GM18520 (cell line): ENCODE data around the gene RAB15.

Experiments used
- ATAC-seq: cut with Tn5 transposase; IDR thresholded peaks from one replicate; pipeline ENCODE4 v1.9.1; 2021; ENCODE audit not compliant: unreplicated experiment

RAB15 gene

GRCh38 chr14:64956697-64957406 lies 15.3 kb downstream of the RAB15 start:
- ATAC-seq: no peak

- no peak for ATAC-seq
Measured at GRCh38 chr14:64955297-64955696, 16.8 kb downstream of the RAB15 start.

DNA sequence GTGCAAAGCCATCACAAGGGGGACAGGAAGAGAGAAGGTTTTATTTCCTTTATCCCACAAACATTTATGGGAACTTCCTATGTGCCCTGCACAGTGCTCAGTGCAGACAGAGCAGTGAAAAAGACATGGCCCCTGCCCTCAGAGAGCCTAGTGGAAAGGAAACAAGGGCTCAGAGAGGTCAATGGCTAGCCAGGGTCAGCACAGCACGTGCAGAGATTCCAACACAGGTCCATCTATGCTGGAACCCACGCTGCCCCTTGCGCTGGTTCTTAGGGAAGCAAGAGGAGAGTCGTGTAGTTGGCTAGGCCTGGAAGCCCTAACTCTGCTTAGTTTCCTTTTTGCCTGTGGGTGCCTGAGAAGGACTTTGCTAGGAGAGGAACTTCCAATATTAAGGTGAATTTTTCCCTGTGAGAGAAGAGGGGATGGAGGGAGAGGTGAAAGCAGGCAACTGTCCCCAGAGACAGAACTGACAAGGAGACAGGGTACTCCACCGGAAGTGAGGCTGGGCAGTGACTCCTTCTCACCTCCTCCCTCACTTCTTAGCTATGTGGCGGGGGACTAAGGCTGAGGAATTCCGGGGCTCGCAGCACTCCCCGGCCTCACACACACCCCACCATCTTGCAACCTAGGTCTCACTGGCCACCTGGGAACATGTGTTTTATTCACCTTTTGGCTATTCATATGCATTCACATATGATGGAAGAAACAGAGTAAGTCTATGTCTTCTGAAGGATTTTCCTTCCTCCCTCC lies 17.5 kb downstream of the RAB15 start:
- no peak for ATAC-seq

- no peak for ATAC-seq
Measured at GRCh38 chr14:64953661-64954060, 18.5 kb downstream of the RAB15 start.

DNA sequence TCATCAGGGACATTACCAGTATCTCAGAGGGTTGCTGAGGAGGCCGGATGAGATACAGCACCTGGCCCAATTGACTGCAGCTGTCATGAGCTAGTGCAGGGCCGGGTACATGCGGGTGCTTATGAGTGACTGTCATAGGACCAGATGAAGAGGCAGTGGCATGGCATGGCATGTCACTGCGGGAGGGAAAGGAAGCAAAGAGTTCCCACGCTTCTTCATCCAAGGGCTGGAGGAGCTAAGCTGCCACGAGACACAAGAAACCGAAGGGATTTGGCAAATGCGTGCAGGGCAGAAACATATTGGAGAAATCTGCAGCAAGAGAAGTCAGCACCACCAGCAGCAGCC lies 18.9 kb downstream of the RAB15 start:
- ATAC-seq: no peak

DNA sequence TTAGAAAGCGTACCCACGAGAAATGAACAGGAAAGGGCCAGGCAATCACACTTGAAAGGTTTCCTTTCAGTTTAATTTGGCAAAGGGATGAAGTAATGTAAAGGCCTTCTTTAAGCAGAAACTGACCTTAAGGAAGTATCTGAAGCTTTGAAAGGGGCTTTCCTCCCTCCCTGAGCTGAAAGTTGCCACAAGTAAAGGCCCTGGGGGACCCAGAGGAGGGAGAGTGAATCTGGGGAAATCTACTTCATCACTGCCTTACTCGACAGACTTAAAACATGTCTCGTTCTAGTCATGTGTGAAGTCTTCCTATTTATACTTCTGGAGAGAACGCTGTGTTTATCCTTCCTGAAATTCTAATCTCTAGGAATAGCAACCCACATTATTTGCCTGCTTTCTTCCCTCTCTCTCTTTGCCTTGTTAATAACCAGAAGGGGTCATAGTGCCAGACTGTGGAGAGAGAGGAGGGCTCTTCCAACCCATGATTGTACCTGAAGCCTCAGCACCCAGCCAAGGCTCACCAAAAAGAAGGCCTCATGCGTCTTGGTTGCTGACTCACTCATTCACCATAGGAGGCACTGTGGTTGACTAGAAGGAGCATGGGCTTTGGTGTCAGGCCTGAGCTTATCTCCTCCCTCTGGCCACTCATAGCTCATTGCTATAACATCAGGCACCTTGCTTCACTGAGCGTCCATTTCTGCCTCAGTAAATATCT lies 19.4 kb downstream of the RAB15 start:
- ATAC-seq: peak; percentile 54

DNA sequence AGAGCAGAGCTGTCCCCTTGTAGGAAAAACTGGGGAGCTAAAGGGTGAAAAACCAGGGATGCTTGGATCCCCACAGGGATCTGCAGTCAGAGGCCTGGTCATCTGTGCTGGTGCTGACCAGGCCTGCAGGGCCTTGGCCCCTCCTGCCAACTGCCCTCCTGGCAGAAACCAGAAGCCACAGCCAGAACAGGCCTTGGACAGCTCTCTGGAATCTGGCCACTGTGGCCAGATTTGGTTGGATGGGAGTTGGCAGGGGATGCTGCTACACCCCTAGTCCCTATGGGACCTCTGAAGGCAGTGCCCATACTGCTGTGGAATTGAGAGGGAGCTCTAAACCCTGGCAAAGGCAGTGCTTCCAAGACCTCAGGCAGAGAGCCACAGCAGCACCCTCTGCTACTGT lies 20.4 kb downstream of the RAB15 start:
- ATAC-seq: no peak

DNA sequence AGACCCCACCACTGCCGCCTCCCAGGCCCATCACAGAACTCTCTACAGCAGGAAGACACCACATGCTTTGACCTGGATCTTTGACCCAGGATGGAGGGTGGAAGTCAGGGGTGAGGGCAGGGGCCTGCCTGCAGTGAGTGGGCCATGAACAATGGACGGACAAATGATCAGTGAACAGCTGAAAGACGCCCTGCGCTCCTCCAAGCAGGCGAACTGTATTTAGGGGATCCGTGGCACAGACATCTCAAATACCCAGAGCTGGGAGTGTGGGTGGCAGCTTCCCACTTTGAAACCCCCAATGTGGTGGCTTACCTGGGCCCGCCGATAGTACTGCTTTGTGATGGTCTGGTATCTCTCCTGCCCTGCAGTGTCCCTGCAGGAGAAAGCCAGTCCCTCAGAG lies 20.8 kb downstream of the RAB15 start:
- no peak for ATAC-seq

DNA sequence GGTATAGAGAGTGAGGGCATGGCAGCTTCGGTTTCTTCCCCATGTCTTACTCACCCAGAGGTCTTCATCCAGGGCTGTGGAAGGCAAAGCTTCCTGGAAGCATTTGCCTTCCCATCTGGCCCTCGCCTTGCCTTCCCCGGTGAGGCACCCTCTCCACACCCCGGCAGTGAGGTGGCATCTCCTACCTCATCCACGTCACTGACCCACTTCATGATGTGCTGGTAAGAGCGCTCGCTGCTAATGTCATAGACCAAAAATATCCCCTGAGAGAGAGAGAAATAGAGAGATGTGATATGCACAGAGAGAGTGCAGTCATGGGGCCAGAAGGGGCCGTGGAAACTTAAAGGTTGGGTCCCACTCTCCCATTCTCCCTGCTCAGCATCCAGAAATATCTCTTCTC lies 21.2 kb downstream of the RAB15 start:
- ATAC-seq: no peak

GRCh38 chr14:64948612-64949210 lies 23.4 kb downstream of the RAB15 start:
- no peak for ATAC-seq

- ATAC-seq: no peak
Measured at GRCh38 chr14:64947710-64948611, 24.2 kb downstream of the RAB15 start.

DNA sequence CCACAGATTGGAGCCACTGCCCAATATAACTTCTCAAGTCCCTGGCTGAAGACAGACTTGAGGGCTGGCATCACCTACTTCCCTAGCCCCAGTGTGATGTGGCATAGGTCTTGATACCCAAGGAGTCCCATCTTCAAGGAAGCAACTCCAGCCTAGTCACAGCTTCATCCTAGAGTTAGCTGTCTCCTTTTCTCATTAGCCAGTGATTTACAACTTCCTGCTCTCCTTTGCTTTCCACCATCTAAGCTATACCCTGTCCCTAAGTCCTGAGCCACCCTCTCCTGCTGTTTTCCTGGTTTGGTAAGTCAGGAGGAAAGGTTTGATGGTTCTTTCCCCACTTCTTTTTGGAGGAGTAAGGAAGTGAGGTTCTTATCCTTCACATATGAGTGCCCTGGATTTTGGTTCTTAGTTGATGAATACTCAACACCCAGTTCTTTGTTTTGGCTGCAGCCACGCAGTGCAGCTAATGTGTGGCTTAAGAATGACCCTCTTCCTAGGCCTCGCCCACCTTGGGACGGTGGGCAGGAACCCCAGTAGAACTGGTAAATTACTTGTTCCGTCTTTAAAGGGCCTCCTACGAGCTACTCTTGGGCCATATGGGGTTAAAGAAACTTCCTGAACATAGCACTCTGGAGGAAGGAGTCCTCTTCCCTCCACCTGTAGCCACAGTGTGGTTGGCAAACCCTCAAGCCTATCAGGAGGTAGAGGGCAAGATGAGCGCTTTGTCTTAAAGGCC lies 25.7 kb downstream of the RAB15 start:
- ATAC-seq: no peak

DNA sequence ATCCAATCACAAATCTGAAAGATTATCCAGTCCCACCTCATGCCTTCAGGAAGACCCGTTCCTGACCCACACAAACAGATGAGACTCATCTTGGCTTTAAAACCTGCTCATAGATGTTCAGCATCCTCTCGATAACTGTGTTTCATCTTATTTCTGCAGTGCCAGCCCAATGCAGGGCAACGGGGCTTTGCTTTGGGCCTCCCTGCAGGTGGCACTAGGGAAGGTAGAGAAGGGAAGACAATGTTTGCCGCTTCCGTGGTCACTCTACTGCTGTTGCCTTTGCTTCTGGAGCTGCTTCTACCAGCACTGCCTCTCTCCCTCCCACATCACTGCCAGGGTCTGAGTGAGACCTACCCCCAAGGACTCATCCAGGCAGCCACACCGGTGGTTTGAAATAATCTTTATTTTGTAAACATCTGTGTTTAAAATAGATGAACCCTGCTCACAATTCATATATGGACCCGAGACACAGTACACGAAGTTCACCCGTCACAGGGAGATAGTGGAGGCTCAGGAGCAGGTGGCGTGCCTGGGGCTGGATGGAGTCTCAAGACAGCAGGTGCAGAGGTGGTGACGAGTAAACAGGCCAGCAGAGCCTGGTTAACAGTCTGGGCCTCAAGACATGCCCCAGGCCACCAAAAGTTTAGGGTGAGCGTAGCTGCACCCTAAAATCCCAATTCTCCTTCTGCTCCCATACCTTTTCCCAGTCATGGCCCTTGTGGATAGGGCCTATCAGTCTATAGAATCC lies 26.5 kb downstream of the RAB15 start:
- no peak for ATAC-seq

DNA sequence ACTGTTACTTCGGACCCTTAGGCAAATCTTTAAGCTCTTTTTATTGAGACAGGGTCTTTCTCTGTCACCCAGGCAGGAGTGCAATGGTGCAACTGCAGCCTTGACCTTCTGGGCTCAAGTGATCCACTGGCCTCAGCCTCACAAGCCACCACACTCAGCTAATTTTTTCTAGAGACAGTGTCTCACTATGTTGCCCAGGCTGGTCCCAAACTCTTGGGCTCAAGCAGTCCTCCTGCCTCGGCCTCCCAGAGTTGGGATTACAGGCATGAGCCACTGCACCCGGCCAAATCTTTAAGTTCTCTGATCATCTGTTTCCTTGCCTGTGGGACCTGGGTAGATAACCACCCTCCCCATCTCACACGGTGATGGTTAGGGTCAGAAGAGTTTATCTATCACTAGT lies 27.3 kb downstream of the RAB15 start:
- ATAC-seq: no peak

DNA sequence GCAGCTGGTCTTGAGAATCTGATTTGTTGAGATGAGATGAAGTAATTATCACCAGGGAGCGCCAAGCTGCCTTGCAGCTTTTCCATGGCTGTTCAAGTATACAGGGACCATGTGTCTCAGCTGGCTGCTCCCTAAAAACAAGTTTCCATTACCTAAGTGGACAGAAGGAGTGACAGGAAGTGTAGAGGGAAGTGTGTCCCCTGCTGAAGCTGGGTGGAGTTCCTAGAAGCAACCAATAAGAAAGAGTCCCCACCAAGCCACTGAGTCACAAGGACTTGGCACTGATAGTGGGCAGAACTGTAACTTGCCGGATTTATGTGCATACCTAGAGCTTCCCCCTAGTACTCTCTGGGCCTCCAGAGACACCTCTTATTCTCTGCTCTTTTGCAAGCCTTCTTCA lies 28.1 kb downstream of the RAB15 start:
- no peak for ATAC-seq

DNA sequence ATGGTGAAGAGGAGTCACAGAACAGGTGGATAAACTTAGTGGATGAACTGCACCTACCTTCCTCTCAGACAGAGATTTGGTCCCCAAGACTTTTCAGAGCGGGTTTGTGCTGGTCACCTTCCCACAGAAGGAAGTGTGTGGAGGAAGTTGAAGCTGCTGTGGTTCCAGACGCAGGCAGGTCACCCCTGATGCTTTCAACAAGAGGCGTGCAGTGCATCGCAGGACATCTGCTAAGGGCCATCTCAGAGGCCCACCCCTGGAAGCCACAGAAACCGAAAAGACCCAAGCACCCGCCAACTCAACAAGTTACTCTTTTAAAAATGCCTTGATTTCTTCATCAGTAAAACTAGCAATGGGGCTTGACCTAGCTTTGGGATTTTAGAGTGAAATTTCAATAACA lies 28.6 kb downstream of the RAB15 start:
- ATAC-seq: no peak

GRCh38 chr14:64942531-64943111 lies 29.5 kb downstream of the RAB15 start, which contains the start of gene GPX2:
TSS of gene GPX2 (minus strand) at chr14:64942745. CDS start at chr14:64942726, 19 bp downstream.
- ATAC-seq: no peak

DNA sequence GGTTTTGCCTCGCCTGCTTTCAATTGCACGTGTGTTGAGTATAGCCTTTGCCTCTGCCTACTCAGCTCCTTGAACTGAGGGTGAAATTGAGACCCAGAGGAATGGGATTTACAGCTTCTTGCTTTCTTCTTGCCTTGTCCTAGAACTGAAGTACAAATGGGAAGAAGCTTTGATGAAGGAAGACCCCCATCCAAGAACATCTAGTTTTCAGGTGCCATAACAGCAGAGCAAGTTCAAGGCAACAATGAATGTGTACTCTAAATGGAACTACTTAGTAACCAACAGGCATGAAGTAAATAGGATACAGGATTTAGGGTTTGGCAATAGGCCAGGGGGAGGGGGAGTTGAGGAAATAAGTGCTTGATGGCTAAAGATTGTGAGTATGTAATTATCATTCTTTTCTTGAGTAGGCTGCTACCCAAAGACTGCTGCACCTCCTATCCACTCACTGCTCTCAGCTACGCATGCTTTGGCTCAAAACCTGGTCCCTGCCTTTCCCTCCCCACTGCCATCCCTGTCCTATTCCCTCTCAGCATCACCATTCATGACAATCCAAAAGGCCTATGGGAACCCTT lies 31.7 kb downstream of the RAB15 start:
- ATAC-seq: no peak

- no peak for ATAC-seq
Measured at GRCh38 chr14:64939817-64940190, 32.3 kb downstream of the RAB15 start.
